Neural progenitor cell (in vitro differentiated cells): ENCODE data around the gene ITGA11. TPM values are rescaled to one million over a fixed set of nuclear protein-coding genes. Genes with fewer than 3 reads are reported as not detected.

ENCODE experiments used
- DNase-seq: peaks from one replicate; pipeline ENCODE4 v3.0.0-alpha.2; 2016; ENCODE audit warnings: low spot score
- H2AFZ ChIP-seq: fragments of 200-600 bp; sonication (generic); replicated peaks from 2 replicates; pipeline ENCODE4 v1.6.1; 2016; ENCODE audit warnings: antibody characterized with exemption
- H3F3A ChIP-seq: fragments of 200-600 bp; sonication (generic); 2 replicates; pipeline ENCODE4 v1.6.1; 2016; ENCODE audit warnings: antibody characterized with exemption, low read depth
- H3K27ac ChIP-seq: fragments of 200-600 bp; sonication (generic); 2 replicates; pipeline ENCODE4 v1.5.1; 2016; ENCODE audit warnings: mild to moderate bottlenecking
- H3K27me3 ChIP-seq: fragments of 200-600 bp; sonication (generic); 2 replicates; pipeline ENCODE4 v1.6.1; 2016; ENCODE audit warnings: mild to moderate bottlenecking, moderate library complexity
- H3K36me3 ChIP-seq: fragments of 200-600 bp; sonication (generic); 2 replicates; pipeline ENCODE4 v1.5.1; 2016
- H3K4me1 ChIP-seq: fragments of 200-600 bp; sonication (generic); 2 replicates; pipeline ENCODE4 v1.6.1; 2016; ENCODE audit warnings: mixed run types
- H3K4me2 ChIP-seq: fragments of 200-600 bp; sonication (generic); 2 replicates; pipeline ENCODE4 v1.6.1; 2016
- H3K4me3 ChIP-seq: fragments of 200-600 bp; sonication (generic); 2 replicates; pipeline ENCODE4 v1.5.1; 2016
- H3K79me2 ChIP-seq: fragments of 200-600 bp; sonication (generic); 2 replicates; pipeline ENCODE4 v1.6.1; 2016; ENCODE audit warnings: low read depth
- H3K9ac ChIP-seq: fragments of 200-600 bp; sonication (generic); 2 replicates; pipeline ENCODE4 v1.6.1; 2016
- H3K9me3 ChIP-seq: fragments of 200-600 bp; sonication (generic); 2 replicates; pipeline ENCODE4 v1.5.1; 2016; ENCODE audit warnings: low read depth
- H4K20me1 ChIP-seq: fragments of 200-600 bp; sonication (generic); 2 replicates; pipeline ENCODE4 v1.6.1; 2016; ENCODE audit warnings: low read depth
- H3K27ac Mint-ChIP-seq: 3 replicates; pipeline ENCODE4 v1.8.0; 2021; ENCODE audit warnings: mixed read lengths
- H3K27me3 Mint-ChIP-seq: 2 replicates; pipeline ENCODE4 v1.8.0; 2022; ENCODE audit warnings: low read depth, mild to moderate bottlenecking, inconsistent platforms, moderate library complexity, mixed read lengths; ENCODE audit not compliant: insufficient read depth
- H3K36me3 Mint-ChIP-seq: 3 replicates; pipeline ENCODE4 v1.8.0; 2021; ENCODE audit warnings: mixed read lengths
- H3K4me1 Mint-ChIP-seq: 3 replicates; pipeline ENCODE4 v1.8.0; 2021; ENCODE audit warnings: mixed read lengths
- H3K4me3 Mint-ChIP-seq: 3 replicates; pipeline ENCODE4 v1.8.0; 2021; ENCODE audit warnings: mild to moderate bottlenecking, moderate library complexity, mixed read lengths
- H3K9me3 Mint-ChIP-seq: 3 replicates; pipeline ENCODE4 v1.8.0; 2020; ENCODE audit warnings: mixed read lengths
- CTCF ChIP-seq: fragments of 200-600 bp; sonication (generic); IDR thresholded peaks from 2 replicates; pipeline ENCODE4 v1.5.1; 2017; ENCODE audit warnings: antibody characterized with exemption, mild to moderate bottlenecking
- EZH2 ChIP-seq: fragments of 200-600 bp; sonication (generic); IDR thresholded peaks from 2 replicates; pipeline ENCODE4 v1.6.1; 2017; ENCODE audit warnings: antibody characterized with exemption, mild to moderate bottlenecking, moderate library complexity
- EZH2phosphoT487 ChIP-seq: fragments of 200-600 bp; sonication (generic); IDR thresholded peaks from 2 replicates; pipeline ENCODE4 v1.6.1; 2017; ENCODE audit warnings: antibody characterized with exemption
- total RNA-seq: library from RNA; depleted of rRNA; stranded (reverse); fragments of >200 nt; gene quantifications from 2 replicates; pipeline ENCODE4 v1.2.3, GENCODE V29; 2015; ENCODE audit warnings: low replicate concordance

Gene ITGA11
- total RNA-seq, 1 donor from 2014 or later: not detected

- Histone ChIP-seq H3K4me3 (no peak overlapping the region), H2AFZ (no peak overlapping the region), H3K9ac (no peak overlapping the region), H3K4me2 (peak overlapping the region; percentile 53), H3K79me2 (no peaks in the 10 kb centered on the region), H3K27ac (no peak overlapping the region), H3F3A (peaks cover 10% of the 10 kb centered on the region), H3K27me3 (no peaks in the 10 kb centered on the region), H3K36me3 (no peaks in the 10 kb centered on the region), H4K20me1 (no peaks in the 10 kb centered on the region), H3K9me3 (no peaks in the 10 kb centered on the region), H3K4me1 (peaks cover 26% of the 10 kb centered on the region)
- Mint-ChIP-seq H3K27me3 (peaks cover 9% of the 10 kb centered on the region), H3K4me3 (no peak overlapping the region), H3K4me1 (peaks cover 25% of the 10 kb centered on the region), H3K27ac (no peak overlapping the region), H3K9me3 (no peaks in the 10 kb centered on the region), H3K36me3 (no peaks in the 10 kb centered on the region)
- no peak for TF ChIP-seq EZH2phosphoT487
- no peak for TF ChIP-seq CTCF
- no peak for TF ChIP-seq EZH2
- DNase-seq: no peak
Observed at GRCh38 chr15:68419301-68420175, 12.4 kb downstream of the ITGA11 start.

- Histone ChIP-seq H4K20me1 (no peaks in the 10 kb centered on the region), H3K9me3 (no peaks in the 10 kb centered on the region), H3K9ac (no peak overlapping the region), H3K79me2 (no peaks in the 10 kb centered on the region), H3K27me3 (no peaks in the 10 kb centered on the region), H2AFZ (no peak overlapping the region), H3K27ac (no peak overlapping the region), H3K4me1 (peaks cover 26% of the 10 kb centered on the region), H3K4me3 (no peak overlapping the region), H3K36me3 (no peaks in the 10 kb centered on the region), H3K4me2 (no peak overlapping the region), H3F3A (peaks cover 10% of the 10 kb centered on the region)
- Mint-ChIP-seq H3K27ac (peak overlapping the region; percentile 40), H3K4me1 (peaks cover 25% of the 10 kb centered on the region), H3K4me3 (no peak overlapping the region), H3K9me3 (no peaks in the 10 kb centered on the region), H3K36me3 (no peaks in the 10 kb centered on the region), H3K27me3 (peaks cover 9% of the 10 kb centered on the region)
- no peak for DNase-seq
- no peak for TF ChIP-seq CTCF
Observed at GRCh38 chr15:68418611-68419161, 13.3 kb downstream of the ITGA11 start.

DNA sequence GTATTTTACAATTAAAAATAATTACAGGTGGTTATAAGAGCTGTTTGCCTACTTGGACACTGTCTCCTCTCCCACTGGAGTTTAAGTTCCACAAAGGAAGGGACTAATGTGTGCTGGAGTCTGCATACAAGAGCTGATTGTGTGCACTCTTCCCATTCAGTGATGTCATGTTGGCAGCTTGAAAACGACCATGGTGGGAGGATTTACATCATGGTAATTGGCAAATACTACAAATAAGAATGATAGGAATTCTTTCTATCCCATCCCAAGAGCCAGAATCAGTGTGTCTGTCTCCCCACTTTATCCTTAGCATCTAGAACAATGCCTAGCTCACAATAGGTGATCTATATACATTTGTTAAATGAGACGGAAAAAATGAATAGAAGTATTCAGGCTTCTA lies 14.1 kb downstream of the ITGA11 start:
- DNase-seq: no peak
- H3K4me1 ChIP-seq: peaks cover 26% of the 10 kb centered on the region

More for the DNA sequence above, 14.1 kb downstream of the ITGA11 start:
- Histone ChIP-seq H3K9ac (no peak overlapping the region), H3F3A (peaks cover 10% of the 10 kb centered on the region), H3K27me3 (no peaks in the 10 kb centered on the region), H3K27ac (no peak overlapping the region), H4K20me1 (no peaks in the 10 kb centered on the region), H3K79me2 (no peaks in the 10 kb centered on the region), H2AFZ (no peak overlapping the region), H3K36me3 (no peaks in the 10 kb centered on the region), H3K4me3 (no peak overlapping the region), H3K4me2 (no peak overlapping the region), H3K9me3 (no peaks in the 10 kb centered on the region)
- H3K9me3 Mint-ChIP-seq: no peaks in the 10 kb centered on the region
- H3K4me1 Mint-ChIP-seq: peaks cover 25% of the 10 kb centered on the region
- H3K4me3 Mint-ChIP-seq: no peak overlapping the region
- no peak overlapping the region for H3K27ac Mint-ChIP-seq
- peaks cover 12% of the 10 kb centered on the region for H3K27me3 Mint-ChIP-seq
- H3K36me3 Mint-ChIP-seq: no peaks in the 10 kb centered on the region
- TF ChIP-seq EZH2 (no peak), CTCF (no peak), EZH2phosphoT487 (no peak)
